PFSK-1 (cell line): ENCODE data around the gene MLST8.

Experiments used
- FOXP2 ChIP-seq: optimal IDR thresholded peaks from 2 replicates; pipeline ENCODE3; 2011; ENCODE audit warnings: borderline replicate concordance, control low read depth, inconsistent platforms; ENCODE audit not compliant: insufficient read depth; ENCODE audit errors: extremely low read length, extremely low read depth
- POLR2AphosphoS5 ChIP-seq: IDR thresholded peaks from 2 replicates; pipeline ENCODE4 v1.6.1; 2012; ENCODE audit warnings: low read depth, mild to moderate bottlenecking, control low read depth, low read length, moderate library complexity
- SIN3A ChIP-seq: IDR thresholded peaks from 2 replicates; pipeline ENCODE4 v1.6.1; 2012; ENCODE audit warnings: mild to moderate bottlenecking, low read length, moderate library complexity, borderline replicate concordance; ENCODE audit not compliant: insufficient read depth
- TAF1 ChIP-seq: IDR thresholded peaks from 2 replicates; pipeline ENCODE4 v1.6.1; 2012; ENCODE audit warnings: low read length, control low read depth, borderline replicate concordance; ENCODE audit not compliant: insufficient read depth
- TF ChIP-seq, protein P1 (sequence below), 2 experiments: IDR thresholded peaks; 2 replicates each; pipeline versions ENCODE4 v1.6.1 to v1.8.0; 2011 to 2012; ENCODE audit warnings: low read depth in 2 of 2, low read length in 2 of 2, control low read depth in 1 of 2, inconsistent platforms in 1 of 2, mild to moderate bottlenecking in 1 of 2, moderate library complexity in 1 of 2; ENCODE audit not compliant: insufficient read depth in 1 of 2

Gene MLST8

DNA sequence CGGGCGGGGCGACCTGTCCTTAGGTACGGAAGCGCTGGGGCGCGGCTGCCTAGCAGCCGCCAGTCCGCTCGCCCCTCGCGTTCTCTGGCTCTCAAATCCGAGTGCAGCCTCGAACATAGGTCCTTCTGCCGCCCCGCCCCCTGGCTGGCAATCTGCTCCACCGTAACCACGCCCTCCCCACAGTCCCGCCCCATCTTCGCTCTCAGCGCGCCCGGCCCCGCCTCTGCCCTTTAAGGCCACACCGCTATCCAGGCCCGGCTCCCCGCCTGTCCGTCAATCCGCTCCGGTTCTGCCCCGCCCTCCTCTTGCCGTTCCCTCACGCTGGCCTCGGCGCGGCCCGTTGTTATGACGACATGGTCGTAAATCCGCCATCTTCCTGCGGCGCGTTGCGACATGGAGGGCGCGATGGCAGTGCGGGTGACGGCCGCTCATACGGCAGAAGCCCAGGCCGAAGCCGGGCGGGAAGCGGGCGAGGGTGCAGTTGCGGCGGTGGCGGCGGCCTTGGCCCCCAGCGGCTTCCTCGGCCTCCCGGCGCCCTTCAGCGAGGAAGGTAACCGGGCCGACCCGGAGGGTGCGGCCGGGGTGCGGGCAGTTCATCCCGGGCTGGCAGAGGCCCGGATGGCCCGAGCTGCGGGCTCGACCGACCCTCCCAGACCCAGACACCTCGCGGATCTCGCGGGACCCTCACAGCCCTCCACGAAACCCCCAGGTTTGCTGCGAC lies 18.1 kb downstream of the MLST8 start, which contains the start of gene E4F1:
TSS of gene E4F1 (plus strand) at position 371 of the 721 bp plus-strand sequence. CDS start at position 394, 23 bp downstream.
- TF ChIP-seq TAF1 (peak; percentile 80; the same call in 1 of the 2 replicates), FOXP2 (peak; percentile 94), POLR2AphosphoS5 (peak; percentile 90), SIN3A (peak; percentile 8; the same call in 1 of the 2 replicates)
- TF ChIP-seq, protein P1, sequence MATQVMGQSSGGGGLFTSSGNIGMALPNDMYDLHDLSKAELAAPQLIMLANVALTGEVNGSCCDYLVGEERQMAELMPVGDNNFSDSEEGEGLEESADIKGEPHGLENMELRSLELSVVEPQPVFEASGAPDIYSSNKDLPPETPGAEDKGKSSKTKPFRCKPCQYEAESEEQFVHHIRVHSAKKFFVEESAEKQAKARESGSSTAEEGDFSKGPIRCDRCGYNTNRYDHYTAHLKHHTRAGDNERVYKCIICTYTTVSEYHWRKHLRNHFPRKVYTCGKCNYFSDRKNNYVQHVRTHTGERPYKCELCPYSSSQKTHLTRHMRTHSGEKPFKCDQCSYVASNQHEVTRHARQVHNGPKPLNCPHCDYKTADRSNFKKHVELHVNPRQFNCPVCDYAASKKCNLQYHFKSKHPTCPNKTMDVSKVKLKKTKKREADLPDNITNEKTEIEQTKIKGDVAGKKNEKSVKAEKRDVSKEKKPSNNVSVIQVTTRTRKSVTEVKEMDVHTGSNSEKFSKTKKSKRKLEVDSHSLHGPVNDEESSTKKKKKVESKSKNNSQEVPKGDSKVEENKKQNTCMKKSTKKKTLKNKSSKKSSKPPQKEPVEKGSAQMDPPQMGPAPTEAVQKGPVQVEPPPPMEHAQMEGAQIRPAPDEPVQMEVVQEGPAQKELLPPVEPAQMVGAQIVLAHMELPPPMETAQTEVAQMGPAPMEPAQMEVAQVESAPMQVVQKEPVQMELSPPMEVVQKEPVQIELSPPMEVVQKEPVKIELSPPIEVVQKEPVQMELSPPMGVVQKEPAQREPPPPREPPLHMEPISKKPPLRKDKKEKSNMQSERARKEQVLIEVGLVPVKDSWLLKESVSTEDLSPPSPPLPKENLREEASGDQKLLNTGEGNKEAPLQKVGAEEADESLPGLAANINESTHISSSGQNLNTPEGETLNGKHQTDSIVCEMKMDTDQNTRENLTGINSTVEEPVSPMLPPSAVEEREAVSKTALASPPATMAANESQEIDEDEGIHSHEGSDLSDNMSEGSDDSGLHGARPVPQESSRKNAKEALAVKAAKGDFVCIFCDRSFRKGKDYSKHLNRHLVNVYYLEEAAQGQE (IDR thresholded peaks at IDR 0.05; ENCODE audit: insufficient read depth in 1 of 2, low read depth in 2 of 2, low read length in 2 of 2) = 0 out of 4 replicates have a peak, but pooled peaks of 1 of the 2 experiments have one; percentile 8

DNA sequence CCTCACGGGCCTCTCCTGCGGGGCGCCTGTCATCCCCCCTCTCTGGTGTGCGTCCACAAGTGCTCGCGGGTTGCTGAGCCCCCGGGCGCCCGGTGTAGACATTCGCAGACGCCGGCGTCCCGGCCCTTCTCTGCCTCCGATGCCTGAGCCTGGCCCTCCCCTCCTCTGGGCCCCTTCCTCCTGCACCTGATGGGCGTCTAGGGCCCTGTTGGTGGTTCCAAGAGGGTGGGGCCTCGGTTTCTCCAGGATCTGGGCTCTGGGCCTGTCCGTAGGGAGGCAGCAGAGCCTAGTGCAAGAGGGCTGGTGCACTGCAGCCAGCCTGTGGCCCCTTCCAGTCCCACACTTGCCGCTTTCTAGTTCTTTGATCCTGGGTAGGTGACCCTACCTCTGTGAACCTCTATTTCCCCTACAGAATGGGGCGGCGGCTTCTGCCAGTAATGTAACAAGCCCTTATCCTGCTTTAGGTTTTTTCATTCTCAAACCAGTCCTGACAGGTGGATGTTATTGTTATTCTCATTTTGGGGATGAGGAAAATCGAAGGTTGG lies 18.8 kb downstream of the MLST8 start:
- TF ChIP-seq, protein P1 (IDR thresholded peaks at IDR 0.05; ENCODE audit: insufficient read depth in 1 of 2, low read depth in 2 of 2, low read length in 2 of 2) = no peak
- TF ChIP-seq SIN3A = no peak
- TF ChIP-seq POLR2AphosphoS5 = no peak
- no peak for TF ChIP-seq FOXP2
- no peak for TF ChIP-seq TAF1

- no peak for TF ChIP-seq POLR2AphosphoS5
- TF ChIP-seq FOXP2 = no peak
Observed at GRCh38 chr16:2226245-2226793, 21.1 kb downstream of the MLST8 start.

DNA sequence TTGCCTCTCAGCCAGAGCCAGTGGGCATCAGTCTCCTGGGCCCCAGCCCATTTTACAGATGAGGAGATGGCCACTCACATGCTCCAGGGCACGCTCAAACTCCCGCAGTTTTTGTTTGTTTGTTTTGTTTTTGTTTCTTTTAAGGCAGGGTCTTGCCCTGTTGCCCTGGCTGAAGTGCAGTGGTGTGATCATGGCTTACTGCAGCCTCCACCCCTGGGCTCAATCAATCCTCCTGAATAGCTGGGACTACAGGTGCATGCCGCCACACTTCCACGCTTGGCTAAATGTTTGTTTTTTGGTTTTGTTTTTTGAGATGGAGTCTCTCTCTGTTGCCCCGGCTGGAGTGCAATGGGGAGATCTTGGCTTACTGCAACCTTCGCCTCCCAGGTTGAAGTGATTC lies 21.7 kb downstream of the MLST8 start:
- TF ChIP-seq FOXP2 (no peak), POLR2AphosphoS5 (no peak), SIN3A (no peak), TAF1 (no peak)
- TF ChIP-seq, protein P1 (IDR thresholded peaks at IDR 0.05; ENCODE audit: insufficient read depth in 1 of 2, low read depth in 2 of 2, low read length in 2 of 2) = no peak

DNA sequence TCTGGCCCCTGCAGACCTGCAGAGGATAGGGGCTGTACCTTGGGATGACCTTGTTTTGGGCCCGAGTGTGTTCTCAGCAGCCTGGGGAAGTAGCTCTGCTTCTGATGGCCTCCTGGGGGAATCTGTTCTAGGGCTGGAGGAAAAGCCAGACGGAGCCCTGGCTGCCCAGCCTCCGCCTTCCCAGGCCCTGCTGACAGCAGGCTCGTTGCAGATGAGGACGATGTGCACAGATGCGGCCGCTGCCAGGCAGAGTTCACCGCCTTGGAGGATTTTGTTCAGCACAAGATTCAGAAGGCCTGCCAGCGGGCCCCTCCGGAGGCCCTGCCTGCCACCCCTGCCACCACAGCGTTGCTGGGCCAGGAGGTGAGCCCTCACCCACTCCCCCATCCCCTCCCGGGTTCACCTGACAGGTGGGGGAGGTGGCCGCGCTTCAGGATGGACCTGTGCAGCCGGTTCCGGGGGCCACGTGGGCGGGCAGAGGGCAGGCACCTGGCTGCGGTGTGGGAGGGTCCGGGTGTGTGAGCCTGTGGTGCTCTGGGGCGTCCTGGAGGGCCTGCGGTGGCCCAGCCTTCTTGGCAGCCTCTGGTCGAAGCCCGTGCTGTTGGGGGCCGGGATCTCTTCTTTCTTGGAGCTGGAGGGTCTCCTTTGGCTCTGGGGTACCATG lies 23.0 kb downstream of the MLST8 start:
- TF ChIP-seq TAF1 = no peak
- TF ChIP-seq SIN3A = no peak
- TF ChIP-seq POLR2AphosphoS5 = no peak
- TF ChIP-seq, protein P1 (IDR thresholded peaks at IDR 0.05; ENCODE audit: insufficient read depth in 1 of 2, low read depth in 2 of 2, low read length in 2 of 2) = no peak
- TF ChIP-seq FOXP2 = no peak
